ENCODE results near the gene MRPS15.

- no peak for TF ChIP-seq CTCF (IDR thresholded peaks at IDR 0.05; ENCODE audit: extremely low read depth in 1 of 2, insufficient read depth in 1 of 2, low read depth in 1 of 2, low read length in 2 of 2)
- TF ChIP-seq FOS (IDR thresholded peaks at IDR 0.05; ENCODE audit: borderline replicate concordance, insufficient read depth, low read length), result no peak
- no peak for TF ChIP-seq EZH2 (IDR thresholded peaks at IDR 0.05; ENCODE audit: borderline replicate concordance, low read depth, low read length, severe bottlenecking)
- no peak for TF ChIP-seq POLR2A (IDR thresholded peaks at IDR 0.05; ENCODE audit: low read depth, low read length)
- no peak for TF ChIP-seq MAX (IDR thresholded peaks at IDR 0.05; ENCODE audit: insufficient read depth, insufficient read length)
Measured at GRCh38 chr1:36512842-36513241, 48.7 kb upstream of the MRPS15 start.

Data from endothelial cell of umbilical vein (primary cell).